Measurements from ENCODE around the gene PIP5K1B. TPM values are rescaled to one million over a fixed set of nuclear protein-coding genes. Genes with fewer than 3 reads are reported as not detected.

Gene PIP5K1B
- total and polyA plus RNA-seq, 2 donors (not counting 3 experiments of a cell fraction or from before 2014, with no cell fraction given): 0.27 TPM; not detected in 1

GRCh38 chr9:68755752-68756151 is 50.7 kb downstream of the PIP5K1B start:
- TF ChIP-seq FOS (IDR thresholded peaks at IDR 0.05; ENCODE audit: borderline replicate concordance, insufficient read depth, low read length): no peak
- no peak for TF ChIP-seq EZH2 (IDR thresholded peaks at IDR 0.05; ENCODE audit: borderline replicate concordance, low read depth, low read length, severe bottlenecking)
- TF ChIP-seq, protein P1, sequence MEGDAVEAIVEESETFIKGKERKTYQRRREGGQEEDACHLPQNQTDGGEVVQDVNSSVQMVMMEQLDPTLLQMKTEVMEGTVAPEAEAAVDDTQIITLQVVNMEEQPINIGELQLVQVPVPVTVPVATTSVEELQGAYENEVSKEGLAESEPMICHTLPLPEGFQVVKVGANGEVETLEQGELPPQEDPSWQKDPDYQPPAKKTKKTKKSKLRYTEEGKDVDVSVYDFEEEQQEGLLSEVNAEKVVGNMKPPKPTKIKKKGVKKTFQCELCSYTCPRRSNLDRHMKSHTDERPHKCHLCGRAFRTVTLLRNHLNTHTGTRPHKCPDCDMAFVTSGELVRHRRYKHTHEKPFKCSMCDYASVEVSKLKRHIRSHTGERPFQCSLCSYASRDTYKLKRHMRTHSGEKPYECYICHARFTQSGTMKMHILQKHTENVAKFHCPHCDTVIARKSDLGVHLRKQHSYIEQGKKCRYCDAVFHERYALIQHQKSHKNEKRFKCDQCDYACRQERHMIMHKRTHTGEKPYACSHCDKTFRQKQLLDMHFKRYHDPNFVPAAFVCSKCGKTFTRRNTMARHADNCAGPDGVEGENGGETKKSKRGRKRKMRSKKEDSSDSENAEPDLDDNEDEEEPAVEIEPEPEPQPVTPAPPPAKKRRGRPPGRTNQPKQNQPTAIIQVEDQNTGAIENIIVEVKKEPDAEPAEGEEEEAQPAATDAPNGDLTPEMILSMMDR (IDR thresholded peaks at IDR 0.05; ENCODE audit: extremely low read depth in 1 of 2, insufficient read depth in 1 of 2, low read depth in 1 of 2, low read length in 2 of 2): no peak
- TF ChIP-seq, protein P2, sequence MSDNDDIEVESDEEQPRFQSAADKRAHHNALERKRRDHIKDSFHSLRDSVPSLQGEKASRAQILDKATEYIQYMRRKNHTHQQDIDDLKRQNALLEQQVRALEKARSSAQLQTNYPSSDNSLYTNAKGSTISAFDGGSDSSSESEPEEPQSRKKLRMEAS (IDR thresholded peaks at IDR 0.05; ENCODE audit: insufficient read depth, insufficient read length): no peak
- TF ChIP-seq POLR2A (IDR thresholded peaks at IDR 0.05; ENCODE audit: low read depth, low read length): no peak
- no peak for TF ChIP-seq MYC (IDR thresholded peaks at IDR 0.05; ENCODE audit: low read depth, low read length)
- no peak for TF ChIP-seq POLR2AphosphoS5 (IDR thresholded peaks at IDR 0.05; ENCODE audit: insufficient read depth, low read depth, low read length)
- TF ChIP-seq GATA2 (IDR thresholded peaks at IDR 0.05; ENCODE audit: insufficient read depth, insufficient read length, low read depth, low read length): no peak
- no peak overlapping the region for H3K9ac ChIP-seq (replicated peaks; ENCODE audit: extremely low read depth, insufficient read depth, low read length)
- no TSS peak for BruUV-seq (replicated peaks)
- no peaks in the 10 kb centered on the region for H3K9me1 ChIP-seq (replicated peaks; ENCODE audit: control insufficient read depth, extremely low read depth, insufficient read depth, low read length)
- no peak for FAIRE-seq
- no peak overlapping the region for H2AFZ ChIP-seq (ENCODE audit: low read depth, low read length)
- no peaks in the 10 kb centered on the region for H3K79me2 ChIP-seq (ENCODE audit: control insufficient read depth, insufficient read depth, low read length)
- no peaks in the 10 kb centered on the region for H3K9me3 ChIP-seq (replicated peaks; ENCODE audit: control insufficient read depth, insufficient read depth, low read length)
- dilution Hi-C loops (cut with MboI; ENCODE audit: extremely low pct_ligation_motif_present, low sequenced_read_pairs) (no loop called here), intact Hi-C loops (cut with micrococcal nuclease) (no loop called here)
- ChIA-PET POLR2A (no interaction called here), CTCF (no interaction called here)
- H3K27me3 ChIP-seq (ENCODE audit: control insufficient read depth in 2 of 2, insufficient read depth in 2 of 2, low read length in 2 of 2): peaks cover 4 to 14% of the 10 kb centered on the region in 2 experiments
- no peaks in the 10 kb centered on the region for H4K20me1 ChIP-seq (replicated peaks; ENCODE audit: control insufficient read depth, extremely low read depth, insufficient read depth, low read length)
- no peak overlapping the region for H3K4me3 ChIP-seq (replicated peaks in 1 of 3; ENCODE audit: insufficient read depth in 1 of 3, low read depth in 1 of 3, low read length in 3 of 3)
- H3K36me3 ChIP-seq (ENCODE audit: control insufficient read depth in 2 of 2, extremely low read depth in 1 of 2, insufficient read depth in 2 of 2, low read length in 2 of 2): no peaks in the 10 kb centered on the region
- no peaks in the 10 kb centered on the region for H3K4me1 ChIP-seq (ENCODE audit: control insufficient read depth, extremely low read depth, insufficient read depth, low read length)
- no peak for DNase-seq (ENCODE audit: low read depth, low spot score)
- H3K4me2 ChIP-seq (ENCODE audit: insufficient read depth, low read length): no peak overlapping the region
- no peak overlapping the region for H3K27ac ChIP-seq (ENCODE audit: insufficient read depth, low read depth, low read length)
